Measurements from ENCODE around the gene TOMM5. TPM values are rescaled to one million over a fixed set of nuclear protein-coding genes. Genes with fewer than 3 reads are reported as not detected.
"Not testable (repeated sequence)": the region's sequence is repeated elsewhere in the genome, so short reads cannot be mapped to it uniquely, and the experiment has no call there.

TOMM5 gene
- total RNA-seq, 1 experiment from 2014 or later = 215 TPM

DNA sequence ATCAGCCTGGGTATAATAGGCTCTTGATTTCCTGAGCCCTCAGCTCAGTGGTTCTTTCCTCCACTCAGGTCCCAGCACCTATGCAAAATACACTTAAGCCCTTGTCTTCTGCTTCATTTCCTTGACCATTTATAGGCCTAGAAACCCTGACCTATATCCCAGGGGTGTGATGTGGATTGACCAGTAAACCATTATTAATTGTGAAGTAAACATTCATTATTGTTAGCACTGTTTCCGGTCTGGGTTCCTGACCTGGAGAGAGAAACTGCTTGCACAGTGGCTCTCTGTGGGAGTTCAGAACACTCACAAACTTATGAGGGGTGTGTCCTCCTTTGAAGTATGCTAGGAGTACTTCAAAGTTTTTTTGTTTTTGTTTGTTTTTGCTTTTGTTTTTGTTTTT, 19.6 kb upstream of the TOMM5 start:
- no peak for DNase-seq (ENCODE audit: low spot score)

DNA sequence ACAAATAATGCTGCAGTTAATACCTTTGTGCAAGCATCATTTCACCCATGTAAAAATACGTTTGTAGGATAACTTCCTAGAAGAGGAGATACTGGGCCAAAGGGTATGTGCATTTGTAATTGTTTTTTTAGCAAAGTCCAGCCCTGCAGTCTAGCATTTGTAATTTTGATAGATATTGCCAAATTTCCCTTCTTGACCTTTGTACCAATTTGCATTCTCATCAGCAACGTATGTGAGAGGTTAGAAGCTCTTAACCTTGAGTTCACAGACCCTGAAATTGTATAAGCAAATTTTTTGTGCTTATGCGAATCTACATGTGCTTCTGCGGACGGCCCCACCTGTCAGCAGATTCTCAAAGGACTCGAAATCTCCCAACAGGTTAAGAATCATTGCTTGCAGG, 18.6 kb upstream of the TOMM5 start:
- DNase-seq (ENCODE audit: low spot score) = no peak

- no peak for DNase-seq (ENCODE audit: low spot score)
Observed at GRCh38 chr9:37609735-37610397, 17.5 kb upstream of the TOMM5 start.

DNA sequence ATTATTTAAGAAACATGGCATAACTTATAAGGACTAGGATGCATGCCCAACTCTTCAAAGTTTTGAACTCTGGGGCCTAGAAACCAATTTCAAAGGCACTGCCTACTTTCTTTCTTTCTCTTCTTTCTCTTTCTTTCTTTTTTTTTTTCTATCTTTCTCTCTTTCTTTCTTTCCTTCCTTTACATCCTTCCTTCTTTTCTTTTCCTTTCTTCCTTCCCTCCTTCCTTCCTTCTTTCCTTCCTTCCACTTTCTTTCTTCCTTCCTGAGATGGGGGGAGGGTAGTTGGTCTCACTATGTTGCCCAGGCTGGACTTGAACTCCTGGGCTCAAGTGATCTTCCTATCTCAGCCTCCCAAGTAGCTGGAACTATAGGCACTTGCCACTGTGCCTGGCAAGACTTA, 15.9 kb upstream of the TOMM5 start:
- no peak for DNase-seq (ENCODE audit: low spot score)

GRCh38 chr9:37604296-37604695, 11.9 kb upstream of the TOMM5 start:
- DNase-seq (ENCODE audit: low spot score) = no peak

GRCh38 chr9:37602817-37603216, 10.4 kb upstream of the TOMM5 start:
- DNase-seq (ENCODE audit: low spot score) = peak; percentile 29

GRCh38 chr9:37602061-37602460, 9.7 kb upstream of the TOMM5 start:
- DNase-seq (ENCODE audit: low spot score) = not testable (repeated sequence)

- no peak for DNase-seq (ENCODE audit: low spot score)
Observed at GRCh38 chr9:37596504-37596903, 4.1 kb upstream of the TOMM5 start.

DNA sequence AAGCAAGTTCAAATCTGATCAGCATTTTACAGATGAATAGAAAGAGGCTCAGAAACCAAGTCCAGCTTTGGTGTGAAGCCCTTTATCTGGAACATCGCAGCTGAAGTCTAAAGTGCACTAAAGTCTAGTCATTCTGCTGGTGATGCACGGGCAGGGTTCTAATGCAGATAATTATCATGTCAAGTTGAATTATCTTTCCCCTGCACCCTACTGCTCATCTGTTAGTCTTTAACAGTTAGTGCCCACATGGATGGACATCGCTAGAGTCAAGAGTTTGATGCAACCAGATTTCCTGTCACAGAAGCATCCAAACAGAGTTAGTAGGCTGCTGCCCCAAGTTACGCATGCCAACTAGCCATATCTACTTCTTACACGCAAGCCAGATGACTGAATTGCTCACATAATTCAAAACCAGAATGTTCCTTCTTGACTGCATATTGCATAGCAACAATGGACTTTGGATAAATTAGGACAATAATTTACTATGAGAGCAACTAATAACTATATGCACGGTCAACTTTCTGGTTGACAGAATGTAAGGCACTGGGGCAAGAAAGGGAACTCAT, 1.6 kb upstream of the TOMM5 start:
- no peak for DNase-seq (ENCODE audit: low spot score)

DNA sequence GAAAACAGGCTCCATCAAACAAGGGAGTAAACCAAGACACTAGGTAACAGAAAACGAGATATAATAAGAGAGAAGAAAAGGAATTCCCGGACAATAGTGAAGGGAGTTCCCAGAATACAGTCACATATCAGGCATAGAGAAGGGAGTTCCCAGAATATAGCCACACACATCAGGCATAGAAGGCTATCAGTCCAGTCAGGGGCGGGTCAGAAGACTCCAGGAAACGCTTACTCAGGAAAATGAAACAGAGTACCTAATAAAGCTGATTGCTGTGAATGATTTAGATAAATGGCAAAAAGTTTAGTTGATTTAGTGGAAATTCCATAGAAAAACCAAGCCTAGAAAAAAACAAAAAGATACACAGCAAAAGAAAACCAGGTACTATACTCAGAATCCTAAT, 4.9 kb downstream of the TOMM5 start:
- DNase-seq (ENCODE audit: low spot score) = no peak

- DNase-seq (ENCODE audit: low spot score) = no peak
Observed at GRCh38 chr9:37583522-37584121, 8.8 kb downstream of the TOMM5 start.

- DNase-seq (ENCODE audit: low spot score) = peak; percentile 46
Observed at GRCh38 chr9:37582548-37583157, 9.7 kb downstream of the TOMM5 start.

- peak; percentile 30 for DNase-seq (ENCODE audit: low spot score)
Observed at GRCh38 chr9:37575921-37576721, 16.3 kb downstream of the TOMM5 start, which contains the start of gene FBXO10. TSS of gene FBXO10 (minus strand) at chr9:37576380. CDS start at chr9:37541768, 34,612 bp downstream.

GRCh38 chr9:37575511-37575914, 16.9 kb downstream of the TOMM5 start:
- DNase-seq (ENCODE audit: low spot score) = no peak

DNA sequence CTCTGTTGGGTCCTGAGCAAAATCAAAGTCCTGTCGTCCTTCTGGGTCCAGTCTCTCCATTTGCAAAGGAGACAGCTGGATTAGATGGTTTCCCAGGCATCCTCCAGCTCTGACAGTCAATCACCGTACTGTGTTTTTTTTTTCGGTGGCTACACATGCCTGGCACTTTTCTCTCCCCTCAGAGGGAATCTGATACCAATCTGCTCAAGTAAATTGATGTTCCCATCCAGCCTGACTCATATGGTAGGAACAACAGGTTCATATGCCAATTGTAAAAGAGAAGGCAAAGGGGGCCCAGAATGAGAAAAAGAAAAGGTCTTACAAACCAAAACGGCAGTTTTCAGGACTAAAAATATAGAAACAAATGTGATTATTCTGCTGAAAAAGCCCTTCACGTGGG, 17.4 kb downstream of the TOMM5 start:
- no peak for DNase-seq (ENCODE audit: low spot score)

DNA sequence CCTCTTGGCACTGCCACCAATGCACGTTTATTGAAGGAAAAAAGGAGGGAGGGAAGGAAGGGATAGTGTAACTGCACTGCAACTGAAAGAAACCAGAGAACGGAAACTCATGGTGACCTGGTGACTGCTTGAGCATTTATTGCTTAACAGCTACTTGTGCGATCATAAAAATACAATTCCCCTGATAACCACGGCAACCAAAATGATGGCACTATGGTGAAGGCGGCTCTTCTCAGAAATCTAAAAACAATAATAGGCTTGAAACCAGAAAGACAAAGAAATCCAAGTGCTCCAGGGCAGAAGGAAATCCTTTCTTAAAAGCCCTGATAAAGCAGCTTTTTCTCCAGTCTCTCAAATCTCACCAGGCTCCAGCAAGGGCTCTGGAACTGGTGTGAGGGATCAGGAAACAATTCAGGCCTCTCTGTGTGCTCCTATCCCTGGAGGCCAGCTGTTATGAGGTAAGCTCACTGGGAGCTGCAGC, 18.1 kb downstream of the TOMM5 start:
- DNase-seq (ENCODE audit: low spot score) = no peak

DNA sequence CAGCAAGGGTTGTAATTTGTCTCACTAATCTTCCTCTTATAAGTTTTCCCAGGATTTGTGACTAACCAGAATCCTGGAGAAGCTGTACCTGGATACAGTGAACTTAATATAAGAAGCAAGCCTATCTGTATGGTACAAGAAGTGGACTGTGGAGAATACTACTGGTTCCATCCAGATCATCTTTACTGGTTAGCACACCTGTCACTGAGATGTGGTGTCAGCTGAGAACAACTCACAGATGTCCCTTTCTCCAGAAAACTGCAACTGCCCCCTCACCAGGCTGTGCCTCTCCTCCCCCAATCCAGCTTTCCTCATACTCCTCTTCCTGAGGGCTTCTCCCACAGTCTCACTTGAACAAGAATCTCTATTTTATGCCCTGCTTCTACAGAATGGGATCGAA, 21.1 kb downstream of the TOMM5 start:
- no peak for DNase-seq (ENCODE audit: low spot score)

- no peak for DNase-seq (ENCODE audit: low spot score)
Observed at GRCh38 chr9:37566716-37567115, 25.7 kb downstream of the TOMM5 start.

DNA sequence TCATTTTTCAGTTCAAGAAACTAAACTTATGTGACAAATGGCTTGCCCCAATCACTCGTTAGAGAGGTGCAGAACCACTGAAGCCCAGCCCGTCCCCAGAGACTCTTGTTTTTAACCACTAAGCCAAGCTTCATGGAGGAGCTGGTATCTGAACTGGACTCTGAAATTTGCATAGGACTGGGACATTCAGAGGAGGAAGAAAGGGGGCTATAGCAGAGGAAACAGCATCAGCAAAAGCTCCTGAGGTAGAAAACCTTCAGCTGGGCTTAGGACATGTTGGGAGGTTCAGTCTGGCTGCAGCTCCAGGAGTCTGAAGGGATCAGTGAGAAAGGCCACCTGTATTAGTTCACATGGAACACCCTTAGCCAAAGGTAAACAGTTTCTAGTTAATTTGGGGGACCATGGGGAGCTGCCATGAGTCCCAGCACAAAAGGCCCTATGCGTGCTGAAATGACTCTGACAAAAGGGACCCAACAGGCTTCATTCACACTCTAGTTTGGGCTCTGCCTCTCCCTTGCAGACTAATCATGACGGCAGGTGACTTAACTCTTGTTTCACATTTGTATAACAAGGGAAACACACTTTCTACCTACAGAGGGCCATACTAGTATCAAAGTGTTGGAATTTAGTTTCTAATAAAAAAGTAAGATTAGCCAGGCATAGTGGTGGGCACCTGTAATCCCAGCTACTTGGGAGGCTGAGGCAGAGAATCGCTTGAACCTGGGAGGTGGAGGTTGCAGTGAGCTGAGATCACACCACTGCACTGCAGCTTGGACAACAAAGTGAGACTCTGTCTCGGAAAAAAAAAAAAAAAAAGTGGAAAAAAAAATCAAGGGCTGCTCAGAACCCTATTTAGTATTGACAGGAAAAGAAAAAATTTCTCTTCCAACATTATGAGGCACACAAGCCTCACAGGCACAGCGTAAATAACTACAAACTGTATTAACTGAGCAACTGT, 26.5 kb downstream of the TOMM5 start:
- no peak for DNase-seq (ENCODE audit: low spot score)

- no peak for DNase-seq (ENCODE audit: low spot score)
Observed at GRCh38 chr9:37564916-37565315, 27.5 kb downstream of the TOMM5 start.

Measured in HT-29 (cell line).